Bronchial epithelial cell (primary cell): Measurements from ENCODE around the gene CNPY2. TPM values are rescaled to one million over a fixed set of nuclear protein-coding genes. Genes with fewer than 3 reads are reported as not detected.
A peak's percentile ranks its signal among the peaks of the same experiment; 100 is the strongest.
"Not testable (repeated sequence)": the region's sequence is repeated elsewhere in the genome, so short reads cannot be mapped to it uniquely, and the experiment has no call there.

ENCODE experiments used
- DNase-seq: peaks from one replicate; pipeline ENCODE4 v3.0.0-alpha.2; 2010; ENCODE audit warnings: low read depth
- FAIRE-seq: peaks from 2 replicates; lab custom pipeline; 2011; peaks lifted over from hg19 to GRCh38; lab: Jason Lieb, UNC
- H3K27me3 ChIP-seq: 2 replicates; pipeline ENCODE4 v1.5.1; 2011; ENCODE audit warnings: low read length; ENCODE audit not compliant: control insufficient read depth, insufficient read depth
- H3K36me3 ChIP-seq: 2 replicates; pipeline ENCODE4 v1.5.1; 2011; ENCODE audit warnings: low read length; ENCODE audit not compliant: control insufficient read depth, insufficient read depth
- H3K4me3 ChIP-seq: 2 replicates; pipeline ENCODE4 v1.5.1; 2011; ENCODE audit warnings: mild to moderate bottlenecking, low read depth, low read length, control low read depth
- CTCF ChIP-seq: IDR thresholded peaks from 2 replicates; pipeline ENCODE4 v1.5.1; 2011; ENCODE audit warnings: mild to moderate bottlenecking, moderate library complexity, low read length, control low read depth, inconsistent platforms; ENCODE audit not compliant: insufficient read depth, severe bottlenecking
- total RNA-seq: library from RNA; depleted of rRNA; stranded (reverse); fragments of >200 nt; gene quantifications from 2 replicates; pipeline ENCODE4 v1.2.1, GENCODE V29; 2014

CNPY2 gene
- total RNA-seq, 1 donor from 2014 or later: 91.1 TPM

GRCh38 chr12:56282030-56282429, 33.8 kb downstream of the CNPY2 start:
- TF ChIP-seq CTCF: no peak
- no peak for DNase-seq
- FAIRE-seq: no peak
- Histone ChIP-seq H3K27me3 (no peaks in the 10 kb centered on the region), H3K36me3 (peaks cover 16% of the 10 kb centered on the region), H3K4me3 (no peak overlapping the region)

- no peak for TF ChIP-seq CTCF
- H3K27me3 ChIP-seq: no peaks in the 10 kb centered on the region
- DNase-seq (no peak), FAIRE-seq (no peak)
- peaks cover 12% of the 10 kb centered on the region for H3K36me3 ChIP-seq
- H3K4me3 ChIP-seq: no peak overlapping the region
Observed at GRCh38 chr12:56280849-56281248, 34.9 kb downstream of the CNPY2 start.

GRCh38 chr12:56278905-56279304, 36.9 kb downstream of the CNPY2 start:
- no peaks in the 10 kb centered on the region for H3K27me3 ChIP-seq
- FAIRE-seq (no peak), DNase-seq (no peak)
- TF ChIP-seq CTCF: no peak
- peaks cover 20% of the 10 kb centered on the region for H3K36me3 ChIP-seq
- H3K4me3 ChIP-seq: no peak overlapping the region

GRCh38 chr12:56274299-56274698, 41.5 kb downstream of the CNPY2 start:
- FAIRE-seq: no peak
- Histone ChIP-seq H3K4me3 (no peak overlapping the region), H3K36me3 (peaks cover 26% of the 10 kb centered on the region), H3K27me3 (no peaks in the 10 kb centered on the region)
- no peak for TF ChIP-seq CTCF
- no peak for DNase-seq

GRCh38 chr12:56272468-56272867, 43.3 kb downstream of the CNPY2 start:
- not testable (repeated sequence) for DNase-seq, FAIRE-seq, H3K4me3 ChIP-seq, H3K27me3 ChIP-seq
- peaks cover 25% of the 10 kb centered on the region for H3K36me3 ChIP-seq

GRCh38 chr12:56271031-56271430, 44.8 kb downstream of the CNPY2 start:
- Histone ChIP-seq H3K36me3 (peaks cover 25% of the 10 kb centered on the region), H3K4me3 (no peak overlapping the region), H3K27me3 (no peaks in the 10 kb centered on the region)
- peak; percentile 57 for TF ChIP-seq CTCF
- DNase-seq: peak; percentile 35
- FAIRE-seq: no peak
